NCI-H1105 (cell line): Measurements from ENCODE around the gene MOB3B.

ENCODE experiments used
- DNase-seq: peaks from one replicate; lab custom pipeline; 2025; lab: John Stamatoyannopoulos, UW

MOB3B gene

DNA sequence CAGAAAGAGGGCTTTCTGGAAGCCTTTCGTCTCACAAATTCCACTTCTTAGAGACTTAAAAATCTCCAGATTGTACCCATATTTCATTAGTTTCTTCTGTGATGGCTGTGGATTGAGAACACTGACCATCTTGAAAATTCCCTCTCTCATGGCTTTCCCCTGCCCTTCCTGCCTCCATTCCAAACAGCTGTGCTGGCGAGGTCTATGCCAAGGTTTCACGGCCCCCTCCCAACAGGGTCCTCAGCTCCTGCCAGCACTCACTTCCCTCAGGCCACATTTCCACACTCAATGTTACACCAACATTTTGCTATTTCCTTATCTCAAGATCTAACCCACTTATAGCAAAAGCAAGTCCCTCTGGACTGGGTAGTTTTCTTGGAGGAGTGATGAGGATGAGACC lies 192.4 kb downstream of the MOB3B start:
- DNase-seq = no peak

- no peak for DNase-seq
Measured at GRCh38 chr9:27336829-27337228, 192.8 kb downstream of the MOB3B start.

GRCh38 chr9:27336126-27336525 lies 193.5 kb downstream of the MOB3B start:
- no peak for DNase-seq

DNA sequence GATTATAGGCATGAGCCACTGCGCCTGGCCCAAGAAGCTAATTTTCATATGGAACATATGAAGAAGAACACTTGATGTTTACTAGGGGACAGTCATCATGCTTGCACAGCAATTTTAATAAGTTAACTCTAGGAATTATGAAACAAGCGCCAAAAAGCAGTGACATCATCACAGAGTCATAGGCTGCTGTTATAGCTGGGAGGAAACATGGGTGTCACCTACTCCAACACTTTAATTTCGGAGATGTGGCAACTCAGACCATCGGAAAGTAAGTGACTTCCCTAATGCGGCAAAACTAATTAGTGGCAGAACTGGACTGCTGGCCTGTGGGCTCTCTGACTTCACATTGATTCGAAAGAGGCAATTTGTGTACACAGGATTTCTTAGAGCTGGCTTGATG lies 194.5 kb downstream of the MOB3B start:
- no peak for DNase-seq

GRCh38 chr9:27333241-27334052 lies 196.2 kb downstream of the MOB3B start:
- DNase-seq = peak; percentile 42

DNA sequence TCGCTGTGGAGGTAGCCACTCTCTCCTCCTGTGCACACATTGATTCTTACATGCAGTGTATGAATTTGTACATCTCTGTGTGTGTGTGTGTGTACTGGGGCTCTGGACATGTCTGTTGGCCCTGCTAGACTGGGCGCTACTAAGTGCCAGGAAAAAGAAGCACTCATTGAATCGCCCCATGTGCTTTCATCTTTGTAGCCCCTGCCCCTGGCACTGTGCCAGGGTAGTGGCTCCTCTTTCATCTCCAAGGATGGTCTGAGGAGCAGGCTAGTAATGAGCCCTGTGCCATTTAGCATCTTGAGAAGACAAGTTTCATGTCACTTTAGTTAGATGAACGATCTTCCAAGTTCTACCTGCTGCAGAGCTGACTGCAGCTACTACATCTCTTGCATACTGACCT lies 198.2 kb downstream of the MOB3B start:
- no peak for DNase-seq

- DNase-seq = peak; percentile 26
Measured at GRCh38 chr9:27329291-27329690, 200.3 kb downstream of the MOB3B start.

GRCh38 chr9:27328483-27328882 lies 201.1 kb downstream of the MOB3B start:
- DNase-seq = no peak

- DNase-seq = no peak
Measured at GRCh38 chr9:27311184-27311583, 218.4 kb downstream of the MOB3B start.

DNA sequence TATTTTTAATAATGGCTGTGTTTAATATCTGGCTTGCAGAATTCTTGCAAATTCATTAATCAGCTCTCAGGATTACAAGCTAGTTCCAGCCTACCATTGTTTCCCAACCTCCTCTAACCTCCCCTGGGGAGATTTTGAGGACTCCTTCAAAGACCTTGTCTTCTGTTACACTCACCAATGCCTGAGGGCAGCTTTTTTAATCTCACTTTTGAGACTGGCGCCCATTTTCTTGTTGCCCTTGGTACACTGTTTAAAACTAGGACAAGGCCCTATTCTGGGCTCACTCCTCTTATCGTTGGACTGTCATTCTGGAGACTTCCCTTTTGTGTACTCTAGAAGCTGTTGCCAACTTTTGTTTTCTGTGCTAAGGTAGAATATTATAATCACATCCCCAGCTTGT lies 219.0 kb downstream of the MOB3B start:
- no peak for DNase-seq

GRCh38 chr9:27308691-27309390 lies 220.8 kb downstream of the MOB3B start:
- no peak for DNase-seq

- peak; percentile 31 for DNase-seq
Measured at GRCh38 chr9:27304521-27304920, 225.1 kb downstream of the MOB3B start.

DNA sequence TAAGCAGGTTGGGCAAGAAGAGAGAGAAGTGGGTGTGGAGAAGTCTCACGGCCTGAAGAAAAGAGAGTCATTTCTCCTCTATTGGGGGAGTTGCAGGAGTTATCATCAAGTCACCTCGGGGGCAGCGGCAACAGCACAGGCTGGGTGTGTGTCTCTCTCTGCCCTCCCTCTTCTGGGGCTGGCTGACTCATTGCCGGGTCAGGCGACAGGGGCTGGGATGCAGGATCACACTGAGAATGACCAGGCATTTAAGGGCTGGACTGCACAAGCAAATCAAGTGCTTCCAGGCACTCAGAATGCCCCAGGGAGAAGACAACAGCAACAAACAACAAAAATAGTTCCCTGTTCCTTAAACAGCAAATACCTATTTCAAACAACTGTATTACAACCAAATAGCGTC lies 226.4 kb downstream of the MOB3B start:
- no peak for DNase-seq

GRCh38 chr9:27297050-27297449 lies 232.6 kb downstream of the MOB3B start, which contains the start of gene EQTN:
TSS of gene EQTN (minus strand) at chr9:27297150. CDS start at chr9:27297055, 95 bp downstream.
- no peak for DNase-seq

GRCh38 chr9:27293996-27294395 lies 235.6 kb downstream of the MOB3B start:
- DNase-seq = no peak

DNA sequence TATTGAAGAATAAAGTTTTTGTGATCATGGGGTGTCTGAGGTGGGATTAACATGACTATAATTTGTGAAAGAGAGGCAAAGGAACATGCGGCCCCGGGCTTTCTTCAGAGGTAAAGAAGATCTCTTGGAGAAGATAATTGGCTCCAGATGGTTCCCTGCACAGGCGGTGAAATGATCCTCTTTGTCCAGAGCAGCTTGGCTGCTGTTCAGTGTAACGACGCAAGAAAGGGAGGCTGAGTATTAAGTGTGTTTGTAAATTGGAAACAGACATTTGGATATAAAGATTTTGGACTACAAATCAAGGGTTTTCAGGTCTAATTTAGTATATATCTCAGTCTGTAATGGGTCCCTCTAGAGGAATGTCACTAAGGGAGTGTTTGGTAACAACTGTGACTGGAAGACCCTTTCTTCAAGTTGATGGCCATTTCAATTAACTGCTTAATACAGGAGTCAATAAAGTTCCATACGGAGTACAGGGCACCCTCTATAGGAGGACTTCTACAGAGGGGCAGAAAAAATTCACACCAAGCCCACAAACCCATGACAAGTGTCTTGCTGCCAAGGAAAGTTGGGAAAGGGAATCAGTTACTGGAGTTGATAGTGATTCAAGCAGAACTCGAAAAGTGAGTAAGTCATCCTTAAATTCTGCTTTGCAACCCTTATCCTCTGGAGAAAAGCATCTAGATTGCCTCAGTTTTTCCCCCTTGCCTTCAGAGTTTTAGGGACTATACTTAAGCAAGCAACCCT lies 236.8 kb downstream of the MOB3B start:
- no peak for DNase-seq

DNA sequence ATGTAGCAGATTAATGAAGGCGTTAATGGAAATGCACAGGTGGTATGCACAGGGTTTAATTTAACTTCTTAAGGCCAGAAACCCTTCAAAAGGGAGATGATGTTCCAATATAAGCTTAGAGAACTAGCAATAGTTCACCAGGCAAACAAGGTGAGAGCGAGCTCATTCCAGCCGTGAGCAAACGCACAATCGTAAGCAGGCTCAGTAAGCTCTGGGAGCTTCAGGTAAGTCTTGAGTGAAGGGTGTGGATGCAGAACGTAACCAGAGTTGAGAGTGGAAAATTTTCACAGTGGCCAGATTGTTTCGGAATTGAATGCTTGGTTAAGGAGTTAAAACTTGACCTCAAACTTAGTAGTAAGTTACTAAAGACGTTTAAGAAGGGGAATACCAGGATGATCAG lies 238.3 kb downstream of the MOB3B start:
- DNase-seq = no peak

DNA sequence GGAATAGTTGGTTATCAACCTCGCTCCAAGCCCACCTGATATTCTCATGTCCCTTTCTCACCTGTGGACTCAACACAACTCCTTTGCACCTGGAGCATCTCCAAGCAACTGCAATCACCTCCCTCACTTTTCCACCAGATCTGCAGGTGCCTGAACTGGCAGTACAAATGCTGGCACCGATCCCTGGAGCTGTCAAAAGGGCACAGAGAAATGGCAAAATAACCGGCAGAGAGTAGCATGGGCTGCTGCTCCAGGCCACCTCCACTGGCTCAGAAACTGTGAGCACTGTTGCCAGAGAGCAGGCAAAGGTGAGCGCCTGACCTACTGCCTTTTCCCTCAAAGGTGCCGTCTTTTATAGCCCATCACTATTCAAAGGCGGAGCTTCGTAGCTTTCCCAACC lies 247.3 kb downstream of the MOB3B start:
- peak; percentile 41 for DNase-seq

DNA sequence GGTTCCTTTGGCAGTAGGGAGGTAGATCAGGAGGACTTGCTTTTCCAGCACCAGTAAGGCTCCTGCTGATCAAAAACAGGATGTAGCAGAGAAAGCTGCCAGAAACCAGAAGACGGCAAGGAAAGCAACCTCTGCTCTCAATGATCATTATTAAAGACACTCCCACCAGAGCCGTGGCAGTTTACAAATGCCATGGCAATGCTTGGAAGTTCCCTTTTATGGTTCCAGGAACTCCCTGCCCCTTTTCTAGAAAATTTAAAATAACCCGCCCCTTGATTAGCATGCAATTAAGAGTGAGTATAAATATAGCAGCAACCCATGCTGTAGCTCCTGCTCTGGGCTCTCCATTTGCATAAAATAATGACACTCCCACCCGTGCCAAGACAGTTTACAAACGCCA lies 248.8 kb downstream of the MOB3B start:
- DNase-seq = no peak

GRCh38 chr9:27280249-27280648 lies 249.4 kb downstream of the MOB3B start:
- no peak for DNase-seq

DNA sequence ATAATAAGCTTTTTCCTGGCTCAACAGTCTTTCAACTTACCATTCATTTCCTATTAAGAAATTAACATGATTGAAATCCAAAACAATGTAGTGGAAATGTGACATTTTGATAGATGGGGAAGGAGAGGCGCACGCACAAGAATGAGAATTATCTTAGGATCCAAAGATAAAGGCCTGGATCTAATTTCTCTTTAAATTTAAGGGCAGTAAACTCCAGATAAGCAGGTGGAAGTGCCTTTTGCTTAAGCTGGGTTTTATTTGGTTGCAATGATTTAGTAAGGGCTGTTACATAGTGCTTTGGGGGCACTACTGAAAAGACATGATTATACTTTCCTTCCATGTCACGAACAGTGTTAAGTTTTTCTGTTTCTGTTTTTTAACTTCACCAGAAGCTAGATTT lies 250.0 kb downstream of the MOB3B start:
- no peak for DNase-seq

DNA sequence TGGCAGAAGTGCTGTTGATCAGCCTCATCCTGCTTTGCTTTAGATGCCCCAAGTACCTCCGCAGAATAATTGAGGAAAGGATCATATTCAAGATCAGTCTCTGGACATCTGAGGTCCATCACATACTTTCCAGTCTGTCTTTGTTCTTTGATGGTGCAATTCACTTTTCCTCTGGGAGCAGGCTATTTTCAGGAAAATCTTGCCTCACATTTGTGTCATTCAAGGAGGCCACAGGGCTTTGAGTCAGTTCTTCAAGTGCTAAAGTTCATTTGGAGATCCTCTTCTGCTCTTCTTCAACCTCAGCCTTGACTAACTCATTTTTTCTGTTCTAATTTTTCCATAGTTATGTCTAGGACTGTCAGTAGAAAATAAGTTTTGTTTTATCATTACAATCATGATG lies 251.2 kb downstream of the MOB3B start:
- no peak for DNase-seq
